Fibroblast of skin of left biceps (primary cell): ENCODE results near the gene KRTAP10-3.
"Not testable (repeated sequence)": the region's sequence is repeated elsewhere in the genome, so short reads cannot be mapped to it uniquely, and the experiment has no call there.

Source experiments
- DNase-seq, 2 experiments: peaks; one replicate each; pipeline ENCODE4 v3.0.0-alpha.2; 2013; ENCODE audit warnings: low read depth in 2 of 2

The KRTAP10-3 gene, protein sequence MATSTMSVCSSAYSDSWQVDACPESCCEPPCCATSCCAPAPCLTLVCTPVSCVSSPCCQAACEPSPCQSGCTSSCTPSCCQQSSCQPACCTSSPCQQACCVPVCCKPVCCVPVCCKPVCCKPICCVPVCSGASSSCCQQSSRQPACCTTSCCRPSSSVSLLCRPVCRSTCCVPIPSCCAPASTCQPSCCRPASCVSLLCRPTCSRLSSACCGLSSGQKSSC

DNA sequence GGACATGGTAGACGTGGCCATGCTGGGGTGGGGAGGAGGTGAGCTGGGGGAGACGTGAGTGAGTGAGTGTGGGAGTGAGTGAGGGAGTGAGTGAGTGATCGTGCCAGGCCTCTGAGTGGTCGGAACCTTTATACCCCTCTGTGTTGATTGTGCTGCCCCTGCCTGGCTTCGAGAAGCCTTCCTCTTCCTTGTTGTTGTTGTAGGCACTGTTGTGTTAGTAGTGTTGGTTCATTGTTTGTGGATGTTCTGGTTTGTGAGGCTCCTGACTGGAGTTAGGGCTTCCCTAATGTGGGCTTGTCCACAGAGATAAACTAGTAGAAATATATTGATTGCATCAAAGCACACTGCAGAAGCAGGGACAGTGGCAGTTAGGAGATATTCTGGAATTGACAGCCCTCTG, at the start of gene KRTAP10-3:
Gene KRTAP10-3 (minus strand): TSS at position 101 of the 400 bp plus-strand sequence. CDS start 80 bp downstream, at position 21.
- DNase-seq, result no peak

DNA sequence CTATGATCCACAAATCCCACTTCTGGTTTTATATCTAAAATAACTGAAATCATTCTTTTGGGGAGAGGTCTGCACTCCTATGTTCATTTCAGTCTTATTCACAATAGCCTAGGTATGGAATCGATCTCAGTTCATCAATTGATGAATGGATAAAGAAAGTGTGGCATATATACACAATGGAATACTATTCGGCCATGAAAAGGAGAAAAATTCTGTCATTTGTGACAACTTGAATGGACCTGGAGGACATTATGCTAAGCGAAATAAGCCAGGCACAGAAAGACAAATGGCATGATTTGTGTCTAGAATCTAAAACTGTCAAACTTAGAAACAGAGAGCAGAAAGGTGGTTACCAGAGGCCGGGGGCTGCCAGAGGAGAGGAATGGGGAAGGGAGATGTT, 47.9 kb upstream of the KRTAP10-3 start:
- DNase-seq, result no peak

DNA sequence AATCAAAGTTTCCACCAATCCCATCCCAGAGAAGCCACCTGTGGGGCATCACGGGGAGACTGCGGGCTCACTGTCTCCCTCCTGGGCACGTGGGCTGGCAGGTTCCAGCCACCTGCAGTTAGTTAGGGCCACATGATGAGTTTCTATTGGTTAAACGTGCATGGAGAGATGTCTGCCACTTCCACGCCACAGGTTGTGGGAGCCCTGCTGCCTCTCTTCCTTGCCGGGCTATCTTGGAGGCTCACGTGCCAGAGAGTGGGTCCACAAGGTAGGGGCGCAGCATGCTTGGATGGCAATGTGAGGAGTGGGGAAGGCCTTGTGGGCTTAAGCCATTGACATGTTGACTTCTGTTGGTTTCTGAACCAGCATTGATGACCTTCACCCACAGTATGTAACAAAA, 45.3 kb upstream of the KRTAP10-3 start:
- no peak for DNase-seq

DNA sequence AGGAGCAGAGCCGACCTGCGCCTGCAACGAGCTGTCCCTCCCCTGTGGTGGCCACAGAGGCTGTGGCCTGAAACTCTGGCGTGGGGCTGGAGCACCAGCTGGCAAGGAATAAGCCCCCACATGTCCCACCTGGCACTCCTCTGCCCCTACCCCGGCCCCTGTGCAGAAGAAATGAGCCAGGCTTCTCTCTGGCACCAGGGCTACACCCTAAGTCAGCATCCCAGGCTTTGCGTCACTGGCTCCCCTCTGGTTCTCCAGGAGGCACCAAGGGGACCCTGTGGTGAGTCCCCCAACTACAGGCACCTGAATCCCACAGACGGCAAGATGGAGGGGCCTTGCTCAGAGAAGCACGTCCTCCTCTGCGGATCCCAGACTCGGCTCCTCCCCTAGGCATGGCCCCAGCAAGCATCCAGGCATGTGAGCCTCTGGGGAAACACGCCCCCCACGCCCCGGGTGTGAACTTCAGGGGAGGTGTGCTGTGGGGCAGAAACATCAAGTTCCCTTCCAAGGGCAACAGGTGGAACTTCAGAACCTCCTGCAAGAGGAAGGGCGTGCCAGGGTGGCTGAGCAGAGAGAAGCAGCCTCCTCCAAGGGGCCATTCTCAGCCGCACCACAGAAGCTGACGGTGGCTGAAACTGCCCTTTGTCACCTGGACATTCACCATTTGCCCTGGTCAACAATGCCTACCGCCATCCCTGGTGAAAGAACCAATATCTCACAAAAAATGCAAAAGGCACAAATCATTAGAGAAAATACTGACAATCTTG, 44.7 kb upstream of the KRTAP10-3 start:
- DNase-seq, result no peak

DNA sequence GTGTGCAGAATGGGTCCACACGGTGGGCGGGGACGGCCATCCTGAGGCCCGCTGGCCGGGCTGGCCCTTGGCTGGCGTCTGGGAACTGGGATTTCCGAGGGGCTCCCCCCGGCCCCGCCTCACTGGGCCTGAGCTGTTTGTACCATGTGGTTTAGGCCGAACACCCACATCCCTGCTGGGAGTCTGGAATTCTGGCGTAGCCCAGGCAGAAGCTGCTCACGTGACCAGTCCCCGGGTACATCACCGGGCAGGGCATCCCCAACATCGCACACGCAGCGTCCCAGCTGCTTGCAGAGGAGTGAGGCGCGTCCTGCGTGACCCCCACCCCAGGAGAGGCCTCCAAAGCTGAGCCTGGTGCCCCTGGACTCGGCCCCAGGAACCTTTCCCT, 43.9 kb upstream of the KRTAP10-3 start:
- DNase-seq, result no peak

DNA sequence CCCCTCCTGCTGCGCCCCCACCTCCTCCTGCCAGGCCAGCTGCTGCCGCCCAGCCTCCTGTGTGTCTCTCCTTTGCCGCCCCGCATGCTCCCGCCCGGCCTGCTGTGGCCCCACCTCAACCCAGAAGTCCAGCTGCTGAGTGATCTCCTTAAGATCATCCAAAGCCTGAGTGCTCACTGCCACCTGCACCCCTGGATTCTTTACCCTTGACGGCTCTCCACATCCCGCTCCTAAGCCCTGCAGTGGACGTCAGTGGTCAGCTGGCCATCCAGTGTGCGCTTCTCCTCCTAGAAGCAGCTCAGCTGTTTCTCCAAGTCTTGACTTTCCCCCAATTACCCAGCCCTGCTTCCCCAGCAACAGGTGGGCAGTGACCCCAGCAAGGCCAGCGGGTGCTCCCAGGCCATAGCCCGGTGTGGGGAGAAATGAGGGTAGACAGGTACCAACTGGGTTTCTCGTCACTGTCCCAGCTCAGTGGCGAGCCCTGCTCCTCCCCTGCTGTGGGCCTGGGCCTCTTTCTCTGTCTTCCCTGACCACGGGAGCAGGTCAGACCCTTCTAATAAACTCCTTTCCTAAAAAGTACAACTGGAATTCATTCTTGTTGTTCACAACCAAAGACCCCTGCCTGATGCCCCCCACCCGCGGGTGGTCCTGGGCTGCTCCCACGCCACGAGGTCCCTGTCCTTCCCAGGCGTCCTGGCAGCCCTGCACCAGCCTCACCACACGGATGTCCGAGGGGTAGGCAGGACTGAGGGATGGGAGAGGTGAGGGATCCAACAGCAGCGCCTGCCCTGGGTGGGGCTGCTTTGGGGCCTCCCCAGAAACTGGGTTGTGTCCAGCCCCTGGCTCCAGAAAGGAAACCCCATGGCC, 43.2 kb upstream of the KRTAP10-3 start:
- no peak for DNase-seq

DNA sequence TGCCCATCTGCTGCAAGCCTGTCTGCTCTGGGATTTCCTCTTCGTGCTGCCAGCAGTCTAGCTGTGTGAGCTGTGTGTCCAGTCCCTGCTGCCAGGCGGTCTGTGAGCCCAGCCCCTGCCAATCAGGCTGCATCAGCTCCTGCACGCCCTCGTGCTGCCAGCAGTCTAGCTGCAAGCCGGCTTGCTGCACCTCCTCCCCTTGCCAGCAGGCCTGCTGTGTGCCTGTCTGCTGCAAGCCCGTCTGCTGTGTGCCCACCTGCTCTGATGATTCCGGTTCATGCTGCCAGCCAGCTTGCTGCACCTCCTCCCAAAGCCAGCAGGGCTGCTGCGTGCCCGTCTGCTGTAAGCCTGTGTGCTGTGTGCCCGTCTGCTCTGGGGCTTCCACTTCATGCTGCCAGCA, 42.5 kb upstream of the KRTAP10-3 start:
- not testable (repeated sequence) for DNase-seq

DNA sequence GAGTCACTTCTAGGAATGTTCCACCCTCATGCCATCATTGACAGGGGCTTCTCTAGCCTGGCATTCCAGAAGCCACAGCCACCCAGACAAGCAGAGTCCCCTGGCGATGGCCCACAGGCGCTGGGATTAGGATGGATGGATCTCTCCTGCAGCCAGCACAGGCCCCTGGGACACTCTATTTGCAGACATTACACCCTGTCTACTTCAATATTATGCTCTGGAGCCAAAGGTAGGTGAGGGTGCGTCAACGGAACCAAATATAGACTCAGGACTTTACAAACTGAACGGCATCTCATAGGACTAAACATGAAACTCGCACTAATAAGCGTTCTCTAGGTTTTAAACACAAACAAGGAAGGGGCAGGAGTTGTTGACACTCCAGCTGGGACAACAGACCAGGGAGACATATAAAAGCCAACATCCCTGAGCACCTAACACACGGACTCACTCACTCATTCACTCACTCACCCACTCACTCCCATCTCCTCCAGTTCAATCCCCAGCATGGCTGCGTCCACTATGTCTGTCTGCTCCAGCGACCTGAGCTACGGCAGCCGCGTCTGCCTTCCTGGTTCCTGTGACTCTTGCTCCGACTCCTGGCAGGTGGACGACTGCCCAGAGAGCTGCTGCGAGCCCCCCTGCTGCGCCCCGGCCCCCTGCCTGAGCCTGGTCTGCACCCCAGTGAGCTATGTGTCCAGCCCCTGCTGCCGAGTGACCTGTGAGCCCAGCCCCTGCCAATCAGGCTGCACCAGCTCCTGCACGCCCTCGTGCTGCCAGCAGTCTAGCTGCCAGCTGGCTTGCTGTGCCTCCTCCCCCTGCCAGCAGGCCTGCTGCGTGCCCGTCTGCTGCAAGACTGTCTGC, 41.8 kb upstream of the KRTAP10-3 start, which contains the start of gene KRTAP10-7:
Gene KRTAP10-7 (plus strand): TSS at position 480 of the 861 bp plus-strand sequence. CDS start 25 bp downstream, at position 505.
- not testable (repeated sequence) for DNase-seq

DNA sequence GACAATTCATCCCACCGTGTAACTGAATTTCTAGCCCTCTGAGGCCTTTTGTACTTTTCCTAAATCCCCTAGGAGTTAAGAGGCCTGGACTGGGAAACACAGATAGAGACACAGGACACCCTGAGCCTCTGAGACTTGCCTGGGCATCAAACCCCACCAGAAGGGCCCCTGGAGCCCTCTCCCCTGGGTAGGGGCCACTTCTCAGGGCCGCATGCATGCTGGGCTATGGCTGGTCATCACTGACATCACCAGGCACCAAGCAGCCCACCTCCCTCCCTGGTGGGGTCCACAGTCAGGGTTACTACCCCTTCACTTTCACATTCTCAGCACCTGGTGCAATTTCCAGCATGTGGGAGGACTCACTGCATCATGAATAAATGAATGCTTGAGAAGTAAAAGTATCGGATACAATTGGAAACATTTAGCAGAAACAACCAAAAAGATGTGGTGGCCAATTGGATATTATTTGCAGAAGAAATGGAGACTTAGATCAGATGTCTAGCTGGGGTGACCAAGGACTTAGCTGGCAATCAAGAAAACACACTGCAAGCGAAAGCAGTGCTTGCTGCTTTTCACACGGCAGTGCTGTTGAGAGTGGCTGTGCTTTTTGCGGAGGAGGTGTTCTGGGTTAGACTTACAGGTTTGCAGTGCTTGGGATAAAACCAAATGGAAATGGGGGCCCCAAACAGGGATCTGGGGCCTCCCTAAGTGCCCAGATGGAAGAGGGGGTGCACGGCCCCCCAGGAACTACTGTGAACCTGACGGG, 40.9 kb upstream of the KRTAP10-3 start:
- DNase-seq, result no peak

DNA sequence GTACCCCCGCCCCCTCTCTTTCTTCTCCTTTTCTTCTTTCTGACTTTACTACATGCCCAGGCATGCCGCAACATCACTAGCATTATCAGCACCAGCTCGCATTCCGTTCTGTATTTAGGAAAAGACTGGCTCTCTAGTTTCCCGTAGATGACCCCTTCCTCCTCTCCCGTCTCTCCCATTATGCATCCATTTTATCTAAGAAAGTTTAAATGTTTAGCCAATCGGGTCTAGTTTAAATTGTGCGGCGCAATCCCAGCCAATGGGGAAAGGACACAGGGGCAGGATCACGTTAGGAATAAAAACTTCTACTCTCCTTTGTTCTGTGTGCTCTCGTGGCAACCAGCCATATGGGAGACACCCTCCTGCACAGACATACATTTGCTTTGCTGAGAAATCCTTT, 39.5 kb upstream of the KRTAP10-3 start:
- no peak for DNase-seq

DNA sequence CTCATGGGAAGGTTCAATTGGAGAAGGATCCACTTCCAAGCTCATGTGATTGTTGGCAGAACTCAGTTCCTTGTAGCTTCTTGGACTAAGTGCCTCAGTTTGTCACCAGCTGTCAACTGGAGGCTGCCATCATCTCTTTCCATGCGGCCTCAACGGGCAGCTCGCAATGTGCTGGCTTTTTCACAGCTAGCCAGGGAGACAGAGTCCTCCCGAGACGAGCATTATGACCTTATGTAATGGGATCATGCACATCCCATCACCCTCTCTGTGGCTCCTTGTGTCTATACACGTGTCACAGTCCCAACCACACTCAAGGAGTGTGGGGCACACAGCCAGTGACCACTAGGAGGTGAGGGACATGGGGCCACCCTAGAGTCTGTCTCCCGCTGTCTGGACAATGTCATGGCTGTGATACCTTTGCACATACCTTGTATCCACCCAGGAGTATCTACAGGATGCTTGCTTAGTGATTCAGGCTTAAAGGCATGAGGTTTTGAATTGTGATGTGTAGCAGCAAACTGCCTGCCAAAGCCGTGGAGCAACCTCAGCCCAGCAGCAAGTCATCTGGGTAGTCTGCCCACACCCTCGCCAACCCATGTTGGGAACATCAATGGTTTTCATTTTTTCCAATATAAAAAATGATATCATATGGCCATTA, 37.6 kb upstream of the KRTAP10-3 start:
- DNase-seq, result no peak

DNA sequence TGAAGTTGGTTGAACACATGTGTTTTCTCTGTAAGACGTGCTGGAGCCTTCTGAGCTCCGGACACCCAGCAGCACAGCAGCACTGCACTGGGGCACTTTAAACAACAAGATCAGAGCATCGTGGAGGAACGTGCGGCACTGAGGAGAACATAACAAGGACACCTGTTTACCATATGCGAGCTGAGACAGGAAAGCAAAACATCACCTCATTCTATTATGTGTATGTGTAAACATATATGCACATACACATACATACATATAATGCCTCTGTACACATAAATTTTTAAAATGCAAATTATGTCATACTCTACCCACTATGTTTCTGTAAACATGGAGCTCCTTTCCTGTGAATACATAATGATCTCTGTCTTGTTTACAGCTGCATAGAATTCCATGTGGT, 36.9 kb upstream of the KRTAP10-3 start:
- DNase-seq, result no peak

DNA sequence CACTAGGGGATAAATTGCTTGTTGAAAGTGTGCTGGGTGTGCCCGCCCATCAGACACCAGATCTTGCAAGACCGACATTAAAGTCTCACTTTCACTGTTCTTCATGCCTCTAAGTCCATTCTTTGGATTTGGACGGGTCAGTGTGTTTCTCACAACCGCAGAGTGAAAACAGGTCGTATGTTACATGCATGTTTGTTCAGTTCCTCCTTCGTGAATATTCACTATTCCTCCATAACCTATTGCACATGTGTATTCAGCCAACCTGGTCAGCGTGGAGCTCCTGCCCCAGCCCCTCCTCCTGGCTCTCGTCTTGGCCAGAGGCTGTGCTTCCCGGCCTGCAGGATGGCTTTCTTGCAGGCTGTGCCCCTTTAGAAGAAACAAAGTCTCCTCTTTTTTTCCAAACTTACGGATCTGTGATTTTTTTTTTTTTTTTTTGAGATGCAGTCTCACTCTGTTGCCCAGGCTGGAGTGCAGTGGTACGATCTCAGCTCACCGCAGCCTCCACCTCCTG, 35.9 kb upstream of the KRTAP10-3 start:
- DNase-seq, result no peak

DNA sequence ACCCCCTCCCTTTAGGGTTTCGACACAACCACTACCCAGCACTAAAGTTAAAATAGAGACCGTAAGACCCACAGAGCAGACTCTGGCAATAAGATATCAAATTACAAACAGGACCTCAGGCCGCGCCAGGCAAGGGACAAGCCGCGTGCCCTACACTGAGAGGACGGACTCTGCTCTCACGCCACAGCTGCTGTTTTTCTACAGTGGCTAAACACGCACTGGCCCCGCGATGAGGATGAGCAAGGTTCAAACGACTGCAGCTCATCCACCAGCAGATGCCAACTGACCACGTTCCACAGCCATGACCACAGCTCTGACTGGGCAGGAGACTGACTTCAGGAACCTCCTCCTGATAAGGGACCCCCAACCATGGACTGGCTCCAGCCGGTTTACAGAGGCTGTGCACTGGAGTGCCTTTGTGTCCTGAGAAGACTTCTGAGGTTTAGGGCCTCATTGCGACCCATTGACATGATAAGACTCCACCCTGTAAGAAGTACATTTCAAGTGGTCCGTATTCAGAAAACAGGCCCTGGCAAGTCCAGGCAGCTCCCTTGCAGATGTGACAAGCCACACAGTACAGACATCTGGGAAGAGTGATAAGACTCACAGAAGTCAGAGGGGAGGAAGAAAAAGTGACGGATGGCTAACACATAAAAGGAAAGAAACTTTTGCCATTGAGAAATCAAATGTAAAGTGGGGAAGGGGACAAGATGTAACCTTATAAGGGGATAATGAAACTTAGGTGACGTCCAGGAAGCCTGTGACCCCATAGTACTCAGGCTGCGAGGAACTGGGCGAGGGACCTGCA, 35.2 kb upstream of the KRTAP10-3 start:
- no peak for DNase-seq

DNA sequence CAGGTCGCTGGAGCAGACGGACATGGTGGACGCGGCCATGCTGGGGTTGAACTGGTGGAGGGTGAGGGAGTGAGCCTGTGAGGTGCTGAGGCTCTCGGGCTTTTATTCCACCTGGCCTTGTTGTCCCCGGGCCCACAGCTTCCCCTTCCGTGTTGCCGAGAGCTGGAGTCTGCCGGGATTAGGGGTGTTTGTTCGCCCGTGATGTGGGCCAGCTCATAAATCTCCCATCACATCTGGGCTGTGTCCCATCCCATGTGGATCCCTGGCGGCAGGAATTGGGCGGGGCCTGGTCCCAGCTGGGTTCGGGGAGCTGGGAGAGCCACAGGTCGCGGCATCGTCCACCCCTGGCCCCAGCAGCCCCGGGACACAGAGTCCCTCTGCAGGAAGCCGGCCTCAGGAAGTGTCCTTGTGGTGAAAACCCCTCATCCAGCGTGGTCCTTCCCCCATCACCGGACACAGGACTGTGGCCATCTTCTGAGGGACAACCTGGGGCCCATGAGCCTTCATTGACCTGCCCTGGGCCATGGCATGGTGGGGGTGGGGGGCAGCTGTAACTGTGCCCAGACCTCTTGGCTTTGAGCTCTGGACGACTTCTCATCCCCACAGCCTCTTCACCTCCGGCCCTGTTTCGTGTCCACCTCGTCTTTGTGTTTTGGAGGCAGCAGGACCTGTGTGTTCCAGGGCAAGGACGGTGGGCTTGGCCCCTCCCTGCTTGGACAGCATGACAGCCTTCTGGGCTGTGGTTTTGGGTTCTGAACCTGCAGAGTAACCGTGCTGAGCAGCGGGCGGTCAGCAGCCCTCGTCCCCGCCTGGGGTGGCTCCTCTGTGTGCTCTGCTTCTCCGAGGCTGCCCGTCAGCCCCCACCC, 34.1 kb upstream of the KRTAP10-3 start, which contains the start of gene KRTAP10-6:
Gene KRTAP10-6 (minus strand): TSS at position 60 of the 866 bp plus-strand sequence. CDS start 21 bp downstream, at position 39.
- DNase-seq, result no peak

DNA sequence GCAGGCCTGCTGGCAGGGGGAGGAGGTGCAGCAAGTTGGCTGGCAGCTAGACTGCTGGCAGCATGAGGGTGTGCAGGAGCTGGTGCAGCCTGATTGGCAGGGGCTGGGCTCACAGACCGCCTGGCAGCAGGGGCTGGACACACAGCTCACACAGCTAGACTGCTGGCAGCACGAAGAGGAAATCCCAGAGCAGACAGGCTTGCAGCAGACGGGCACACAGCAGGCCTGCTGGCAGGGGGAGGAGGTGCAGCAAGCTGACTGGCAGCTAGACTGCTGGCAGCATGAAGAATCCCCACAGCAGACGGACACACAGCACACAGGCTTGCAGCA, 33.2 kb upstream of the KRTAP10-3 start:
- DNase-seq, result not testable (repeated sequence)

DNA sequence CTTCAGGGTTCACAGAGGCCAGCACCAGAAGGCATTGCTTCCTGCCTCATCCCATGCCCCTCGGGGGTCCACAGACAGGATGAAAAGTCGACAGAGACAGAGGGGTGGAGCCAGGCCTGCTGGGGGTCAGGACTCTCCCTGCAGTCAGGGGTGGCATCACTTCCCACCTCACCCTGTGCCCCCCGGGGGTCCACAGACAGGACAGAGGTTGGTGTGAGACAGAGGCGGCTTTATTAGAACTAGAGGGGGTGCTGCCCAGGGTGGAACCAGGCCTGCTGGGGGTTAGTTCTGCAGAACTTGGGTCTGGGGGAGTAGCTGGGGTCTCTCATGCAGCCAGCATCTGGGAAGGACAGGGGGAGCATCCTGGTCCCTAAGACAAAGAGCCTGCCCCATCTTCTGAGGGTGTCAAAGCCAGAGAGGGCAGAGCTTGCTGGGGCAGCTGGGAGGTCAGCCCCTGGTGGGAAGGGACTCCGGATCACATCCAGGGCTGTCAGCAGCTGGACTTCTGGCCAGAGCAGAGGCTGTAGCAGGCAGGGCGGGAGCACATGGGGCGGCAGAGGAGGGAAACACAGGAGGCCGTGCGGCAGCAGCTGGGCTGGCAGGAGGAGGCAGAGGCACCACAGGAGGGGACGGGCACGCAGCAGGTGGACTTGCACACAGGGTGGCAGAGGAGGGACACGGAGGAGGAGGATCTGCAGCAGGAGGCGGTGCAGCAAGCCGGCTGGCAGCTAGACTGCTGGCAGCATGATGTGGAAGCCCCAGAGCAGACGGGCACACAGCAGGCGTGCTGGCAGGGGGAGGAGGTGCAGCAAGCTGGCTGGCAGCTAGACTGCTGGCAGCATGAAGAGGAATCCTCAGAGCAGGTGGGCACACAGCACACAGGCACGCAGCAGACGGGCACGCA, 32.6 kb upstream of the KRTAP10-3 start:
- not testable (repeated sequence) for DNase-seq
